Hematopoietic multipotent progenitor cell (in vitro differentiated cells): ENCODE data around the gene APOBEC3G. TPM values are rescaled to one million over a fixed set of nuclear protein-coding genes. Genes with fewer than 3 reads are reported as not detected.
"Not testable (repeated sequence)": the region's sequence is repeated elsewhere in the genome, so short reads cannot be mapped to it uniquely, and the experiment has no call there.

ENCODE experiments used
- DNase-seq, 3 donors: peaks; one replicate each; pipeline ENCODE4 v3.0.0-alpha.2; 2011 to 2015; ENCODE audit warnings: low read depth in 2 of 3, low spot score in 2 of 3
- total RNA-seq: library from RNA; depleted of rRNA; stranded (reverse); fragments of >200 nt; gene quantifications from one replicate; pipeline ENCODE4 v1.2.3, GENCODE V29; 2012

Gene APOBEC3G
- total RNA-seq, 1 donor, result 38.8 TPM

DNA sequence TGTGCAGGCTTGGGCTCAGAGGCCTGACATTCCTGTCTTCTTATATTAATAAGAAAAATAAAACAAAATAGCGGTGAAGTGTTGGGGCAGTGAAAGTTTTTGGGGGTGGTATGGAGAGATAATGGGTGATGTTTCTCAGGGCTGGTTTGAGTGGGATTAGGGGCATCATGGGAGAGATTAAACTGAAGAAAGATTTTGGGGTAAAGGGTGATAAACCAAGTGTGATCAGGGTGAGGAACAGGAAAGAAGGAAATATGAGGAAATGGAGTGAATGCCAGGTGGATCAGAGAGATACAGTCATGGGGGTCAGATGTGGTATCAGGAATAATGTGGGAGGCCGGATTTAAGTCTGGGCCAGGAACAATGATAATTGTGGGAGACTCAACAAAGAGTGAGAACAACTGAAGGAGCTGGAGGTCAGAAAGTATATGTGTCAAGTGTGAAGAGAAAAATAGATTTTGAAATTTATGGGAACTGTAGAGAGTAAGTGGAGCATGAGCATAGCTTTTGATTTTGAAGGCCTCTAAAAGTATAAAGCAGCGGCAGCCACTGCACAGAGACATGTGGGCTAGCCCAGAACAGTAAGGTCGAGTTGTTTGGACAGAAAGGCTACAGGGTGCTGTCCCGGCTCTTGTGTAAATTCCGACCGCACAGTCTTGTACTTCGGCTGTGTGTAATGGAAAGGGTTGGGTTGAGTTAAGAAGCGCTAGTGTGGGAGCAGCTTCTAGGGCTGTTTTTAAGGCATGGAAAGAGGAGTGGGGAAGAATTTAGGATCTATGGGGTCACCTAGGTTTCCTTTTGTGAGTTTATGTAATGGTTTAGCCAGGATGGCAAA, 10.4 kb upstream of the APOBEC3G start:
- DNase-seq, result not testable (repeated sequence)

GRCh38 chr22:39068033-39068785, 8.9 kb upstream of the APOBEC3G start:
- no peak for DNase-seq

DNA sequence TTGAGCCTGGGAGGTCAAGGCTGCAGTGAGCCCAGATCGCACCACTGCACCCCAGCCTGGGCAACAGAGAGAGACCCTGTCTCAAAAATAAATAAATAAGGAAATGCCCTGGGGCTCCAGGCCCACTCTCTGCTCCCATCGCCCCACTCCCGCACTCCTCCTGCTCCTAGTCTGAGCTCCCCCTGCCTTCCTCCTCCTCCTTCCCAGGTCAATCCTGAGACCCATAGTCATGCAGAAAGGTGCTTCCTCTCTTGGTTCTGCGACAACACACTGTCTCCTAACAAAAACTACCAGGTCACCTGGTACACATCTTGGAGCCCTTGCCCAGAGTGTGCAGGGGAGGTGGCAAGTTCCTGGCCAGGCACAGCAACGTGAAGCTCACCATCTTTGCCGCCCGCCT, 6.9 kb upstream of the APOBEC3G start:
- no peak for DNase-seq

DNA sequence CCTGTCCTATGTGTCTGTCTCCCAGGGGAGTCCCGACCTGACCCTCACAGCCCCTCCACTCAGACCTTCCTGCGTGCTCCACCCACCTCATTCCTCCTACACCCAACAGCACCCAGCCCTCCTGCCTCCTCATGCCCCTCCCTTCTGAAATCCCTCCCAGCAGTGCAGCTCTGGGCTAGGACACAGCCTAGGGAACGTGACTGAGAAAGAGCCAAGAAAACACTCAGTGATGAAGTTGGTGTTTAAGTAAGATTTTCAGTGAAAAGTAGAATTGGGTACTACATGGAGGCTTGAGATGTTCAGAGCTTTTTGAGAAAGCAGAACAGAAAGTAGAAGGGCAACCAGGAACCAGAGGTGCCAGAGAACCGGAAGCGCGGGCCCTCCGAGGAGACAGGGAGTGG, 4.5 kb upstream of the APOBEC3G start:
- not testable (repeated sequence) for DNase-seq

DNA sequence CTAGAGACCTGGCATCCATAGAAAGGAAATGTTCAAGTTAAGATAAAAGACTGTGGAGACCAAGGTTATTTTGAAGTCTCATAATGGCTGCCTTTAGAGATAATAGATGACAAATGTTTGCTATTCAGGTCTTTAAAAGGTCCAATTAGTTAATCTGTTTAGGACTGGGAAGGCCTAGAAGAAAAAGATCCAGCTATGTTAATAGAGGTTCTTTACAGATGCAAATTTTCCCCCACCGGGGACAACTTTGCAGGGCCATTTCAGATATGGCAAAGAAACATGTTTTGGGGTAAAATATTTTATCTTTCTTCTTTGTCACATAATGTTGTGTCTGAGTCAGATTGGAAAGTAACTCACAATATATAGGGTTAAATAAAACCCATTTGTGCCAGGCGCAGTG, 3.1 kb upstream of the APOBEC3G start:
- DNase-seq, result no peak

- not testable (repeated sequence) for DNase-seq
Observed at GRCh38 chr22:39076155-39077025, 685 bp upstream of the APOBEC3G start.

DNA sequence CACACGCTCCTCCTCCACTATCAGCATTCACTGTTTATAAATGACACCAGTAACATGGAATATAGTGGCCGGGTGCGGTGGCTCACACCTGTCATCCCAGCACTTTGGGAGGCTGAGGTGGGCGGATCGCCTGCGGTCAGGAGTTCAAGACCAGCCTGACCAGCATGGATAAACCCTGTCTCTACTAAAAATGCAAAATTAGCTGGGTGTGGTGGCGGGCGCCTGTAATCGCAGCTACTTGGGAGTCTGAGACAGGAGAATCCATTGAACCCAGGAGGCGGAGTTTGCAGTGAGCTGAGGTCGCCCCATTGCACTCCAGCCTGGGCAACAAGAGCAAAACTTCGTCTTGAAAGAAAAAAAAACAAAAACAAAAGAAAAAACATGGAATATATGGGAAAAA, 837 bp downstream of the APOBEC3G start:
- DNase-seq, result not testable (repeated sequence)

- DNase-seq, result no peak
Observed at GRCh38 chr22:39078329-39078728, 1.3 kb downstream of the APOBEC3G start.

DNA sequence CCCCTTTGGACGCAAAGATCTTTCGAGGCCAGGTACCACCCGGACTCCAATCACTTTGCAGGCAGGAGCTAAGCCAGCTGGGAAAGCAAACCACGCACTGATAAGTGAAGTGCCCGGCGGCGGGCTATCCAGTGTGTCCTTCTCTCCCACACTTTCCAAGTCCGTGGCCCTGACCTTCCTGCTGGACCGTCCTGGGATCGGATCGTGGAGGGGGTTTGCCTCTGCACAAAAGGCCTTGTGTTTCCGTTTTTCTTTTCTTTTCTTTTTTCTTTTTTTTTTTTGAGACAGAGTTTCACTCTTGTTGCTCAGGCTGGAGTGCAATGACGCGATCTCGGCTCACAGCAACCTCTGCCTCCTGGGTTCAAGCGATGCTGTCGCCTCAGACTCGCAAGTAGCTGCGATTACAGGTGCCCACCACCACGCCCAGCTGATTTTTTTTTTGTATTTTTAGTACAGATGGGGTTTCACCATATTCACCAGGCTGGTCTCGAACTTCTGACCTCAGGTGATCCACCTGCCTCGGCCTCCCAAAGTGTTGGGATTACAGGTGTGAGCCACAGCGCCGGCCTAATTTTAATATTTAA, 2.1 kb downstream of the APOBEC3G start:
- not testable (repeated sequence) for DNase-seq

GRCh38 chr22:39080052-39080762, 3.1 kb downstream of the APOBEC3G start:
- DNase-seq, result no peak

DNA sequence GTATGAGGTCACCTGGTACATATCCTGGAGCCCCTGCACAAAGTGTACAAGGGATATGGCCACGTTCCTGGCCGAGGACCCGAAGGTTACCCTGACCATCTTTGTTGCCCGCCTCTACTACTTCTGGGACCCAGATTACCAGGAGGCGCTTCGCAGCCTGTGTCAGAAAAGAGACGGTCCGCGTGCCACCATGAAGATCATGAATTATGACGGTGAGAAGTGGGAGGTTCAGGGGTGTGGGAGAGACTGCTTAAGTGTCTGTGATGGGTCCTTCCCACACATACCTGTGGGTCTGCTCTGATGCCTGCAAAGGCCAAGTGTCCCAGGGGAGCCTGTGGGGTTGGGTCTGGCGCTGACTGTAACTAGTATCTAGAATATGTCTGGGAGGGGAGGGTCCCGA, 3.9 kb downstream of the APOBEC3G start:
- no peak for DNase-seq

- no peak for DNase-seq
Observed at GRCh38 chr22:39081598-39081997, 4.5 kb downstream of the APOBEC3G start.

DNA sequence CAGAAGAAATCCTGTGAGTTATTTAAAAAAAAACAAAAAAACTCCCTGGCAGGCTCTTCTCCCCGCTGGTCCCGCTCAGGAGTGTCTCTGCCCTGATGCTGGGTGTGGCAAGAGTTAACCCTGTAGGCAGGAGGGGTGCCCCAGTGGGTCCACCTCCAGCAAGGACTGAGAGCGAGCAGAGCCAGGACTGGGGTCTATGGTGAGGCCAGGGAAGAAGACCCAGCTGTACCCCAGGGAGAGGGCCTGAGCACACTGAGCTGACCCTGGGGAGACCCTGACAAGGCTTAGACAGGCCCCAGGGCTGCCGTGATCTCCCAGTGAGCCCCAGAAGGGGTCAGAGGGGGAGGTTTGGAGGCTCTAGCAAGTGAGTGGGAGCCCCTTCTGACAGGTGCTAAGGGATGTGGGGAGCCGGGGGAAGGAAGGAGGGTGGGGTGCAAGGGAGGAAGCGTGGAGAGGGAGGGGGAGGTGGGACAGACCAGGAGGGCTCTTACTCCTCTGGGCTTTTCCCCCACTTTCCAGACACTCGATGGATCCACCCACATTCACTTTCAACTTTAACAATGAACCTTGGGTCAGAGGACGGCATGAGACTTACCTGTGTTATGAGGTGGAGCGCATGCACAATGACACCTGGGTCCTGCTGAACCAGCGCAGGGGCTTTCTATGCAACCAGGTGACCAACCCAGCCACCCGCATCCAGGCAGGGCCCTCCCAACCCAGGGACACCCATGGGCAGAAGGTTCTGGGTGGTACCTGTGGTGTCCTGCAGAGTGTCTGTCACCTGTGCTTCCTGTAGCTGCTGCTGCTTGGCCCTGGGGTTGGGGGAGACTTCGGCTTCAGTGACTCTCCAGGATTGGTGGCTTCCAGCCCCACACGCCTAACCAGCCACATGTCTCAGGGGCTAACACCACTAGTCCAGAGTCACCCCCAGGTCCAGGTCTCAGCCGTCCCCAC, 6.4 kb downstream of the APOBEC3G start:
- no peak for DNase-seq

DNA sequence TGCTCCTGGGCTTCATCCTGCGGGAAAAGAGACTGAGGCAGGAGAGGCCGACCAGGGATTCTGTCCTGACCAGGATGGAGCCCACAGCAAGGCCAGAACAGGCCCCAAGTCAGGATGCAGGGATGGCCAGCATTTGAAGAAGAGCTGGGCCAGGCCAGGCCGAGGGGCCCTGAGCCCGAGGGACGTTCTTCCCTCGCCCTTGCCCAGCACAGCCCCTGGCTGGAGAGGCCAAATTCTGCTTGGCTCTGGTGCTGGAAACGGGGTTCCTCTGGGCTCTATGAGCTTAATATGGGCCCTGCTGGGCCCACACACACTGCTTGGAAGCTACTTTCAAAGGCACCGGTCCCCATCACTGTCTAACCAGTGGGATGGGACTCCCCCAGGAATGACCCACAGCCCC, 7.6 kb downstream of the APOBEC3G start:
- DNase-seq, result no peak

- DNase-seq, result no peak
Observed at GRCh38 chr22:39087098-39087497, 10.0 kb downstream of the APOBEC3G start.

GRCh38 chr22:39087881-39088684, 11.0 kb downstream of the APOBEC3G start:
- no peak for DNase-seq

DNA sequence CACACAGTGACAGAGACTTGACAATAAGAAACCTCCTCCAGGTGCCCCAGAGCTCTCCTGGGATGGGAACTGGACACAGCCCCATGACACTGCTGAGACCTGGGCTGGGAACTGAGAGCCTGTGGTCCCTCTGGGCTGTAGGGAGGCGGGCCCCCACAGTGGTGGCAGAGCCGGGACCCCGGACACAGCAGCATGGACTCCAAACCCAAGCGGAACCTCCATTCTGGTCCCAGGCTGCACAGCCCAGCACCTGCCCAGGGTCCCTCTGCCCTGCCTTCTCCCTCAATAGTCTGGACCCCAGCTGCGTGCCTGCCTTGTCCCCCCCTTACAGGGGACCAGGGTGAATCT, 11.6 kb downstream of the APOBEC3G start:
- DNase-seq, result no peak

DNA sequence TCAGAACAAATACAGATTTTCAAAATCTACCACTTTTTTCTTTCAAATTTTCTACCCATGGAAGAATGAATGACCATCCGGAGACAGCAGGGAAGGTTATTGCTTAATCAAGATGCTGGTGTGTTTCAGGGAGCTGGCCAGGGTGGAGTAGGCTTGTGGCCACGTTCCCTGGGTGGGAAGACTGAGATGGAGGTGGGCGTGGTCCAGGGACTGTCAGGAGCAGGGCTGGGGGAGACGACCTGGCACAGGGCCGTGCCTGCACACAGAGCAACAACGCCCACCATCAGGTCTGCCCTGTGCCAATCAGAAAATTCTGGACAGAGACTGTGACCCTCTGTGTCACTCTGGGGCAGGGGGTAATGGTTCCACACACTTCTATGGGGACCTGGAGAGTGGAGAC, 12.9 kb downstream of the APOBEC3G start:
- DNase-seq, result no peak
